COLO668 (cell line): ENCODE data around the gene RAB3D.
"Not testable (repeated sequence)": the region's sequence is repeated elsewhere in the genome, so short reads cannot be mapped to it uniquely, and the experiment has no call there.

Source experiments
- DNase-seq: peaks from one replicate; lab custom pipeline; 2025; ENCODE audit not compliant: unreplicated experiment; lab: John Stamatoyannopoulos, UW

Gene RAB3D

GRCh38 chr19:11339254-11340098 lies at the start of gene RAB3D:
Gene RAB3D (minus strand): TSS chr19:11339657. CDS start chr19:11337399, 2,258 bp downstream.
- DNase-seq, result peak; percentile 95

- DNase-seq, result no peak
Measured at GRCh38 chr19:11387162-11388034, 47.9 kb upstream of the RAB3D start.

- DNase-seq, result no peak
Measured at GRCh38 chr19:11384778-11385129, 45.3 kb upstream of the RAB3D start.

GRCh38 chr19:11383706-11384048 lies 44.2 kb upstream of the RAB3D start:
- DNase-seq, result no peak

GRCh38 chr19:11382898-11383705 lies 43.6 kb upstream of the RAB3D start:
- DNase-seq, result peak; percentile 59

- DNase-seq, result peak; percentile 96
Measured at GRCh38 chr19:11380653-11381537, 41.4 kb upstream of the RAB3D start.

GRCh38 chr19:11379857-11380350 lies 40.4 kb upstream of the RAB3D start:
- no peak for DNase-seq

GRCh38 chr19:11379269-11379845 lies 39.9 kb upstream of the RAB3D start:
- not testable (repeated sequence) for DNase-seq

- peak; percentile 62 for DNase-seq
Measured at GRCh38 chr19:11378319-11379189, 39.1 kb upstream of the RAB3D start.

GRCh38 chr19:11377756-11378155 lies 38.3 kb upstream of the RAB3D start:
- DNase-seq, result no peak

GRCh38 chr19:11377237-11377636 lies 37.8 kb upstream of the RAB3D start:
- no peak for DNase-seq

GRCh38 chr19:11375143-11375948 lies 35.9 kb upstream of the RAB3D start:
- peak; percentile 75 for DNase-seq

- DNase-seq, result peak; percentile 98
Measured at GRCh38 chr19:11374433-11375142, 35.1 kb upstream of the RAB3D start, which contains the start of gene SWSAP1. Gene SWSAP1 (plus strand): TSS chr19:11374666. CDS start chr19:11374681, 15 bp downstream.

- peak; percentile 34 for DNase-seq
Measured at GRCh38 chr19:11373885-11374432, 34.5 kb upstream of the RAB3D start.

GRCh38 chr19:11373166-11373884 lies 33.9 kb upstream of the RAB3D start:
- DNase-seq, result peak; percentile 92

GRCh38 chr19:11370744-11371143 lies 31.3 kb upstream of the RAB3D start:
- no peak for DNase-seq
